ENCODE data around the gene CAMKK1. TPM values are rescaled to one million over a fixed set of nuclear protein-coding genes. Genes with fewer than 3 reads are reported as not detected.

The CAMKK1 gene
- total RNA-seq, 1 donor from 2014 or later: 6.6 TPM

DNA sequence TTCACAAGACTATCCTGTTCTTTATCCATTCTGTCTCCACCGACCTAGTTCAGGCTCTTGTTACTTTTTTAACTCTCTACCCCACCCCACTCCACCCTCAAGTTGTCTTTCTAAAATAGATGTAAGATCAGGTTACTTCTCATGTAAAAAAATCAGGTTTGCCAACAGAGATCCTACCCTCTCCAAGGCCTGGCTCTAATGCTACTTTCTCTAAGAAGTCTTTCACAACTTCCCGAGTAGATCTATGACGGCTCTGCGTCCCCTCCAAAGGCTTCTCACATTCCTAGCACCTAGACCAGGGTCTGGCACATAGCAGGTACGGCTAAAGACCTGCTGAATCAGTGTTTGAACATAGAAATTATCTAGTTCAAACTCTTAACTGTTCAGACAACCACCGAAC, 77.7 kb downstream of the CAMKK1 start:
- Mint-ChIP-seq H3K4me3 (ENCODE audit: low read depth) (no peak overlapping the region), H3K9me3 (no peaks in the 10 kb centered on the region), H3K27ac (peak overlapping the region; percentile 9), H3K4me1 (ENCODE audit: low read depth) (no peaks in the 10 kb centered on the region), H3K27me3 (ENCODE audit: low read depth) (no peaks in the 10 kb centered on the region), H3K36me3 (ENCODE audit: low read depth) (peaks cover 64% of the 10 kb centered on the region)
- no peak for DNase-seq (ENCODE audit: low spot score)
- intact Hi-C loops (cut with micrococcal nuclease): no loop called here

GRCh38 chr17:3814361-3814760, 78.5 kb downstream of the CAMKK1 start:
- Mint-ChIP-seq H3K4me3 (ENCODE audit: low read depth) (no peak overlapping the region), H3K4me1 (ENCODE audit: low read depth) (peaks cover 5% of the 10 kb centered on the region), H3K9me3 (no peaks in the 10 kb centered on the region), H3K27me3 (ENCODE audit: low read depth) (no peaks in the 10 kb centered on the region), H3K27ac (no peak overlapping the region), H3K36me3 (ENCODE audit: low read depth) (peaks cover 65% of the 10 kb centered on the region)
- intact Hi-C loops (cut with micrococcal nuclease): no loop called here
- no peak for DNase-seq (ENCODE audit: low spot score)

DNA sequence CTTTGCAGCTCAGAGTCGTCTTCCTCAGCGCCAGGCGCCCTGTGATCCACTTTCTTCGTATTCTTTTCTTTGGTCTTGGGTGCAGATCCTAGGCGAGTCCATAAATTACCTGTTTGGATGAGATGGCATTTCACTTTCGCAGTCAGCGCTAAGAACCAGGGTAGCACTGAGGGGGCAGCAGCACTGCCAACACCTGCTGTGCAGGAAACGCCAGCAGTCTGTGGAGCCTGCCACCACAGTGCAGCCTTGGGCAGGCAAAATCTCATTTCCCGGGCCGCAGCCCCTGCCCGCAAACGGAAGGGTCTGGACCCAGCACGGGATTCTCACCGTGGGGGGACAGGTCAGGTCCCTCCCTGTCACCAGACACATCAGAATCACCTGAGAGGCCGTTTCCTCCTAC, 79.7 kb downstream of the CAMKK1 start:
- intact Hi-C loops (cut with micrococcal nuclease): no loop called here
- Mint-ChIP-seq H3K4me3 (ENCODE audit: low read depth) (no peak overlapping the region), H3K27me3 (ENCODE audit: low read depth) (no peaks in the 10 kb centered on the region), H3K4me1 (ENCODE audit: low read depth) (peaks cover 11% of the 10 kb centered on the region), H3K27ac (no peak overlapping the region), H3K9me3 (no peaks in the 10 kb centered on the region), H3K36me3 (ENCODE audit: low read depth) (peaks cover 61% of the 10 kb centered on the region)
- no peak for DNase-seq (ENCODE audit: low spot score)

DNA sequence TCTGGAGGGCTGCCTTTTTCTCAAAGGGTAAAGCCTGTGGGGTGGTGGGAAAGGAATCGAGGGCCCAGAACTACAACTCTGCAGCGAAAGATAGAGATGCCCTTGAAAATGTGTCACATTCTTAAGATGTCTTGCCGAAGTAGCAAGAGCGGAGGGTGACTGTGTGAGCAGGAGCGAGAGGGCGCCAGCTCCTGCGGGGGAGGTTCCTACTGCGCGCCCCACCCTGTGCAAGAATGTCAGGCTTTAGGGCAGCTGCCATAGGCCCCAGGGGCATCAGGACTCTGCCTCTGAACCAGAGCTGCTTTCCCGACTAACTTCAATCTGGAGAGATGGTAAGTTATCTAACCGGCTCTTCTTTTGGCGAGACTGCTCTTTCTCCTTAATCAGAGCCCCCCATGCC, 80.1 kb downstream of the CAMKK1 start:
- no peak overlapping the region for H3K27ac Mint-ChIP-seq
- no peaks in the 10 kb centered on the region for H3K27me3 Mint-ChIP-seq (ENCODE audit: low read depth)
- H3K4me3 Mint-ChIP-seq (ENCODE audit: low read depth): no peak overlapping the region
- peaks cover 63% of the 10 kb centered on the region for H3K36me3 Mint-ChIP-seq (ENCODE audit: low read depth)
- no peak for DNase-seq (ENCODE audit: low spot score)
- H3K4me1 Mint-ChIP-seq (ENCODE audit: low read depth): peaks cover 13% of the 10 kb centered on the region
- no peaks in the 10 kb centered on the region for H3K9me3 Mint-ChIP-seq
- intact Hi-C loops (cut with micrococcal nuclease): no loop called here

GRCh38 chr17:3812284-3812683, 80.6 kb downstream of the CAMKK1 start:
- intact Hi-C loops (cut with micrococcal nuclease): no loop called here
- H3K9me3 Mint-ChIP-seq: no peaks in the 10 kb centered on the region
- H3K4me1 Mint-ChIP-seq (ENCODE audit: low read depth): peaks cover 13% of the 10 kb centered on the region

More at GRCh38 chr17:3812284-3812683, 80.6 kb downstream of the CAMKK1 start:
- no peaks in the 10 kb centered on the region for H3K27me3 Mint-ChIP-seq (ENCODE audit: low read depth)
- no peak for DNase-seq (ENCODE audit: low spot score)
- H3K36me3 Mint-ChIP-seq (ENCODE audit: low read depth): peaks cover 67% of the 10 kb centered on the region
- no peak overlapping the region for H3K4me3 Mint-ChIP-seq (ENCODE audit: low read depth)
- H3K27ac Mint-ChIP-seq: no peak overlapping the region

Other genes with a start within 250 kb of the CAMKK1 start
- 39.0 and 40.9 TPM in 2 replicates for gene TAX1BP3, start 224.5 kb downstream of the CAMKK1 start, total RNA-seq
- 61.7 and 64.9 TPM in 2 replicates for gene EMC6, start 224.2 kb downstream of the CAMKK1 start, total RNA-seq
- 111 and 118 TPM in 2 replicates for gene P2RX5, start 196.9 kb downstream of the CAMKK1 start, total RNA-seq
- gene HASPIN, start 169.2 kb downstream of the CAMKK1 start, total RNA-seq: 23.0 and 23.4 TPM in 2 replicates
- gene ITGAE, start 91.9 kb downstream of the CAMKK1 start, total RNA-seq: 36.2 and 42.4 TPM in 2 replicates
- 49.2 and 57.2 TPM in 2 replicates for gene NCBP3, start 46.8 kb downstream of the CAMKK1 start, total RNA-seq
- gene P2RX1, start 23.4 kb upstream of the CAMKK1 start, total RNA-seq: 4.0 and 4.1 TPM in 2 replicates
- 147 and 155 TPM in 2 replicates for gene ATP2A3, start 71.4 kb upstream of the CAMKK1 start, total RNA-seq
- 36.4 and 38.5 TPM in 2 replicates for gene ZZEF1, start 250.0 kb upstream of the CAMKK1 start, total RNA-seq